HepG2 (cell line): ENCODE measurements around the gene ASXL1. TPM values are rescaled to one million over a fixed set of nuclear protein-coding genes. Genes with fewer than 3 reads are reported as not detected.
A peak's percentile ranks its signal among the peaks of the same experiment; 100 is the strongest.

Source experiments
- E2F1 ChIP-seq: sonication (generic); formaldehyde crosslinking; IDR thresholded peaks from 2 replicates; pipeline ENCODE4 v1.5.0; 2020; ENCODE audit warnings: missing genetic modification reagents
- FOXO1 ChIP-seq: sonication (generic); formaldehyde crosslinking; IDR thresholded peaks from 2 replicates; pipeline ENCODE4 v1.4.0; 2020; ENCODE audit warnings: missing genetic modification reagents
- GATAD1 ChIP-seq: IDR thresholded peaks from 2 replicates; pipeline ENCODE4 v1.6.1; 2016; ENCODE audit warnings: missing genetic modification reagents, missing compliant biosample characterization
- KDM4B ChIP-seq: sonication (generic); formaldehyde crosslinking; IDR thresholded peaks from 2 replicates; pipeline ENCODE4 v1.4.0; 2020; ENCODE audit warnings: missing genetic modification reagents
- KLF13 ChIP-seq: sonication (generic); formaldehyde crosslinking; IDR thresholded peaks from 2 replicates; pipeline ENCODE4 v1.4.0; 2020; ENCODE audit warnings: mild to moderate bottlenecking, missing genetic modification reagents
- NR0B2 ChIP-seq: sonication (generic); formaldehyde crosslinking; IDR thresholded peaks from 2 replicates; pipeline ENCODE4 v1.4.0; 2020; ENCODE audit warnings: mild to moderate bottlenecking, missing genetic modification reagents
- PCBP1 ChIP-seq: fragments of 200-400 bp; formaldehyde crosslinking; IDR thresholded peaks from 2 replicates; pipeline ENCODE4 v1.6.1; 2017; ENCODE audit warnings: mild to moderate bottlenecking, low read depth, low read length, borderline replicate concordance
- TAF15 ChIP-seq: fragments of 200-400 bp; formaldehyde crosslinking; IDR thresholded peaks from one replicate; pipeline ENCODE4 v1.6.1; 2018; ENCODE audit warnings: mild to moderate bottlenecking, low read depth, low read length; ENCODE audit not compliant: poor library complexity, severe bottlenecking
- ZFP90 ChIP-seq: sonication (generic); formaldehyde crosslinking; IDR thresholded peaks from 2 replicates; pipeline ENCODE4 v1.8.0; 2022; ENCODE audit warnings: missing genetic modification reagents, mild to moderate bottlenecking, inconsistent platforms, borderline replicate concordance
- ZKSCAN1 ChIP-seq: fragments of 150-350 bp; IDR thresholded peaks from 2 replicates; pipeline ENCODE4 v1.6.1; 2014; ENCODE audit warnings: low read length
- ZNF124 ChIP-seq: sonication (generic); formaldehyde crosslinking; IDR thresholded peaks from 2 replicates; pipeline ENCODE4 v1.4.0; 2020; ENCODE audit warnings: missing genetic modification reagents
- ZNF605 ChIP-seq: sonication (generic); formaldehyde crosslinking; IDR thresholded peaks from 2 replicates; pipeline ENCODE4 v1.8.0; 2022; ENCODE audit warnings: mild to moderate bottlenecking, missing genetic modification reagents
- ZNF713 ChIP-seq: sonication (generic); formaldehyde crosslinking; IDR thresholded peaks from 2 replicates; pipeline ENCODE4 v1.4.0; 2020; ENCODE audit warnings: mild to moderate bottlenecking, missing genetic modification reagents
- ZNF724P ChIP-seq: sonication (generic); formaldehyde crosslinking; IDR thresholded peaks from 2 replicates; pipeline ENCODE4 v1.8.0; 2022; ENCODE audit warnings: missing genetic modification reagents, borderline replicate concordance
- ZNF891 ChIP-seq: sonication (generic); formaldehyde crosslinking; IDR thresholded peaks from 2 replicates; pipeline ENCODE4 v1.5.0; 2020; ENCODE audit warnings: mild to moderate bottlenecking, missing genetic modification reagents
- polyA plus RNA-seq, 8 experiments: library from polyadenylated mRNA; depleted of rRNA in 3 of 8; stranded (reverse) in 7 of 8; unstranded in 1 of 8; fragments of >200 nt; fragmentation: Illumina TruSeq in 4 of 8; extraction: Trizol in 4 of 8; gene quantifications; 2 replicates each; pipeline versions ENCODE4 v1.2.1 to v1.2.3, GENCODE V29; 2011 to 2016; ENCODE audit warnings: low read depth in 4 of 8, missing spikeins in 1 of 8, mixed read lengths in 1 of 8; ENCODE audit not compliant: insufficient read depth in 1 of 8
- total RNA-seq, 5 experiments: library from RNA; depleted of rRNA; stranded (reverse); fragments of >200 nt; fragmentation: Illumina TruSeq; extraction: Trizol; gene quantifications; 2 replicates each; pipeline ENCODE4 v1.2.3, GENCODE V29; 2016; ENCODE audit warnings: low read depth in 1 of 5
- TF ChIP-seq, protein P1 (sequence below): sonication (generic); formaldehyde crosslinking; IDR thresholded peaks from 2 replicates; pipeline ENCODE4 v1.4.0; 2020; ENCODE audit warnings: missing genetic modification reagents, borderline replicate concordance
- TF ChIP-seq, protein P2 (sequence below): sonication (generic); formaldehyde crosslinking; IDR thresholded peaks from 2 replicates; pipeline ENCODE4 v1.8.1; 2023; ENCODE audit warnings: mild to moderate bottlenecking, moderate library complexity, missing genetic modification reagents
- TF ChIP-seq, protein P3 (sequence below): fragments of 450-650 bp; IDR thresholded peaks from 2 replicates; pipeline ENCODE4 v1.6.1; 2017; ENCODE audit warnings: mild to moderate bottlenecking

ASXL1 gene
- total and polyA plus RNA-seq, 2 of the 13 experiments (the other 11 are each of a cell fraction or from before 2014, with no cell fraction given), result 62.1 to 74.8 TPM

DNA sequence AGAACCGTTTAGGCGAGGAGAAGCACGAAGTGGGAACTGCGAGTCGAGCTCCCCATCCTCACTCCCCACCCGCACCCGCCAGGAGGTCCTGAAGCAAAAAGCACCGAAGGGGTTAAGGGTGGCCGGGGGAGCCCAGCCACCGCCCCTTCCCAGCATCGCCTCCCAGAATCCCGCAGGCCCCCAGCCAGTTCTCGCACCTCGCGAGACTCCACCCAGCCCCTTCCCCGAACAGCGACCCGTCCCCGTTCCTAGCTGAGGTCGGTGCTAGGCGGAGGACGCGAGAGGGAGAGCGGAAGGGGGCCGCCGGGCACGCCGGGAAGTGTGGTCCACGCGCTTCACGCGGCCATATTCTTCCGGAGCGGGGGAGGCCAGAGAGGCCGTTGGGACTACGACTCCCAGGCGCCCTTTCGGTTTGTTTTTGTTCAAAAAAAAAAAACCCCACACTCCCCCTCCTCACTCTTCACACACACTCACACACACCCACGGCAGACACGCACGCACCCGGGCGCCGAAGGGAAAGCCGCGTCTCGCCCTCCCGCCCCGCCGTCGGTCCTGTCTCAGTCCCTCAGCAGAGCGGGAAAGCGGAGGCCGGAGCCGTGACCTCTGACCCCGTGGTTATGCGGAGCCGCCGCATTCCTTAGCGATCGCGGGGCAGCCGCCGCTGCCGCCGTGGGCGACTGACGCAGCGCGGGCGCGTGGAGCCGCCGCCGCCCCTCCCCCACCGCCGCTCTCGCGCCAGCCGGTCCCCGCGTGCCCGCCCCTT is at the start of gene ASXL1 (continued):
- TF ChIP-seq, protein P1, sequence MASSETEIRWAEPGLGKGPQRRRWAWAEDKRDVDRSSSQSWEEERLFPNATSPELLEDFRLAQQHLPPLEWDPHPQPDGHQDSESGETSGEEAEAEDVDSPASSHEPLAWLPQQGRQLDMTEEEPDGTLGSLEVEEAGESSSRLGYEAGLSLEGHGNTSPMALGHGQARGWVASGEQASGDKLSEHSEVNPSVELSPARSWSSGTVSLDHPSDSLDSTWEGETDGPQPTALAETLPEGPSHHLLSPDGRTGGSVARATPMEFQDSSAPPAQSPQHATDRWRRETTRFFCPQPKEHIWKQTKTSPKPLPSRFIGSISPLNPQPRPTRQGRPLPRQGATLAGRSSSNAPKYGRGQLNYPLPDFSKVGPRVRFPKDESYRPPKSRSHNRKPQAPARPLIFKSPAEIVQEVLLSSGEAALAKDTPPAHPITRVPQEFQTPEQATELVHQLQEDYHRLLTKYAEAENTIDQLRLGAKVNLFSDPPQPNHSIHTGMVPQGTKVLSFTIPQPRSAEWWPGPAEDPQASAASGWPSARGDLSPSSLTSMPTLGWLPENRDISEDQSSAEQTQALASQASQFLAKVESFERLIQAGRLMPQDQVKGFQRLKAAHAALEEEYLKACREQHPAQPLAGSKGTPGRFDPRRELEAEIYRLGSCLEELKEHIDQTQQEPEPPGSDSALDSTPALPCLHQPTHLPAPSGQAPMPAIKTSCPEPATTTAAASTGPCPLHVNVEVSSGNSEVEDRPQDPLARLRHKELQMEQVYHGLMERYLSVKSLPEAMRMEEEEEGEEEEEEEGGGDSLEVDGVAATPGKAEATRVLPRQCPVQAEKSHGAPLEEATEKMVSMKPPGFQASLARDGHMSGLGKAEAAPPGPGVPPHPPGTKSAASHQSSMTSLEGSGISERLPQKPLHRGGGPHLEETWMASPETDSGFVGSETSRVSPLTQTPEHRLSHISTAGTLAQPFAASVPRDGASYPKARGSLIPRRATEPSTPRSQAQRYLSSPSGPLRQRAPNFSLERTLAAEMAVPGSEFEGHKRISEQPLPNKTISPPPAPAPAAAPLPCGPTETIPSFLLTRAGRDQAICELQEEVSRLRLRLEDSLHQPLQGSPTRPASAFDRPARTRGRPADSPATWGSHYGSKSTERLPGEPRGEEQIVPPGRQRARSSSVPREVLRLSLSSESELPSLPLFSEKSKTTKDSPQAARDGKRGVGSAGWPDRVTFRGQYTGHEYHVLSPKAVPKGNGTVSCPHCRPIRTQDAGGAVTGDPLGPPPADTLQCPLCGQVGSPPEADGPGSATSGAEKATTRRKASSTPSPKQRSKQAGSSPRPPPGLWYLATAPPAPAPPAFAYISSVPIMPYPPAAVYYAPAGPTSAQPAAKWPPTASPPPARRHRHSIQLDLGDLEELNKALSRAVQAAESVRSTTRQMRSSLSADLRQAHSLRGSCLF (CRISPR knock-in tag), result no peak; the same call in 1 of the 2 replicates
- TF ChIP-seq ZNF124 (CRISPR knock-in tag) (peak; percentile 94), PCBP1 (peak; percentile 99), KLF13 (peak; percentile 97), ZKSCAN1 (peak; percentile 13; the same call in 1 of the 2 replicates), ZNF713 (CRISPR knock-in tag) (no peak; the same call in 1 of the 2 replicates), ZFP90 (peak; percentile 99), TAF15 (peak; percentile 92), GATAD1 (peak; percentile 95), ZNF891 (peak; percentile 89), NR0B2 (CRISPR knock-in tag) (peak; percentile 94), KDM4B (CRISPR knock-in tag) (peak; percentile 96; the same call in 1 of the 2 replicates), E2F1 (peak; percentile 91), FOXO1 (CRISPR knock-in tag) (peak; percentile 85), ZNF605 (CRISPR knock-in tag) (peak; percentile 87; the same call in 1 of the 2 replicates), ZNF724P (CRISPR knock-in tag) (peak; percentile 94; the same call in 1 of the 2 replicates)
- TF ChIP-seq, protein P2, sequence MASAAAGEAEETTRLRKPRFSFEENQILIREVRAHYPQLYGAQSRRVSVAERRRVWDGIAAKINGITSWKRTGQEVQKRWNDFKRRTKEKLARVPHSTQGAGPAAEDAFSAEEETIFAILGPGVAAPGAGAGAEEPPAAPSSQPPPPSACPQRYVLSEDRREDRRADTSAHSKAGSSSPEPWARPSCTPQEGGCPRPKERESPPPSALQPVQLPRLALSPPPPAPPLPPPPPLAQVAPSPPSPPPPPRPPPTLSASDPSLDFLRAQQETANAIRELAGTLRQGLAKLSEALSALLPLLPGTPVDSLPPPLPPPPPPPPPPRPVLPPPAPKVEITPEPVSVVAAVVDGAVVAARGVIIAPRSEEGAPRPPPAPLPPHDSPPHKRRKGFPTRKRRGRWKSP (CRISPR knock-in tag), result peak; percentile 78
- TF ChIP-seq, protein P3, sequence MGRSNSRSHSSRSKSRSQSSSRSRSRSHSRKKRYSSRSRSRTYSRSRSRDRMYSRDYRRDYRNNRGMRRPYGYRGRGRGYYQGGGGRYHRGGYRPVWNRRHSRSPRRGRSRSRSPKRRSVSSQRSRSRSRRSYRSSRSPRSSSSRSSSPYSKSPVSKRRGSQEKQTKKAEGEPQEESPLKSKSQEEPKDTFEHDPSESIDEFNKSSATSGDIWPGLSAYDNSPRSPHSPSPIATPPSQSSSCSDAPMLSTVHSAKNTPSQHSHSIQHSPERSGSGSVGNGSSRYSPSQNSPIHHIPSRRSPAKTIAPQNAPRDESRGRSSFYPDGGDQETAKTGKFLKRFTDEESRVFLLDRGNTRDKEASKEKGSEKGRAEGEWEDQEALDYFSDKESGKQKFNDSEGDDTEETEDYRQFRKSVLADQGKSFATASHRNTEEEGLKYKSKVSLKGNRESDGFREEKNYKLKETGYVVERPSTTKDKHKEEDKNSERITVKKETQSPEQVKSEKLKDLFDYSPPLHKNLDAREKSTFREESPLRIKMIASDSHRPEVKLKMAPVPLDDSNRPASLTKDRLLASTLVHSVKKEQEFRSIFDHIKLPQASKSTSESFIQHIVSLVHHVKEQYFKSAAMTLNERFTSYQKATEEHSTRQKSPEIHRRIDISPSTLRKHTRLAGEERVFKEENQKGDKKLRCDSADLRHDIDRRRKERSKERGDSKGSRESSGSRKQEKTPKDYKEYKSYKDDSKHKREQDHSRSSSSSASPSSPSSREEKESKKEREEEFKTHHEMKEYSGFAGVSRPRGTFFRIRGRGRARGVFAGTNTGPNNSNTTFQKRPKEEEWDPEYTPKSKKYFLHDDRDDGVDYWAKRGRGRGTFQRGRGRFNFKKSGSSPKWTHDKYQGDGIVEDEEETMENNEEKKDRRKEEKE, result no peak
